AG09309 (cell line): ENCODE measurements around the gene MAPK8IP2.
"Not testable (repeated sequence)": the region's sequence is repeated elsewhere in the genome, so short reads cannot be mapped to it uniquely, and the experiment has no call there.

ENCODE experiments used
- DNase-seq: peaks from one replicate; pipeline ENCODE4 v3.0.0-alpha.2; 2010; ENCODE audit warnings: low read depth
- H3K4me3 ChIP-seq: 2 replicates; pipeline ENCODE4 v1.5.1; 2011; ENCODE audit warnings: mild to moderate bottlenecking, low read depth, low read length, moderate library complexity; ENCODE audit not compliant: control insufficient read depth
- CTCF ChIP-seq: IDR thresholded peaks from 2 replicates; pipeline ENCODE4 v1.5.1; 2011; ENCODE audit warnings: mild to moderate bottlenecking, low read depth, low read length, inconsistent platforms; ENCODE audit not compliant: insufficient read depth, control insufficient read depth; ENCODE audit errors: missing control alignments

Gene MAPK8IP2

GRCh38 chr22:50627642-50628542 is 27.3 kb downstream of the MAPK8IP2 start, which contains the start of gene ARSA:
TSS of gene ARSA (minus strand) at chr22:50628152. CDS start at chr22:50627779, 373 bp downstream.
- TF ChIP-seq CTCF: peak; percentile 45
- DNase-seq: peak; percentile 35
- peak within 1 kb of the TSS; percentile 98 for H3K4me3 ChIP-seq

GRCh38 chr22:50628543-50629134 is 28.0 kb downstream of the MAPK8IP2 start:
- TF ChIP-seq CTCF: no peak
- H3K4me3 ChIP-seq: peak overlapping the region; percentile 98
- no peak for DNase-seq

- TF ChIP-seq CTCF: no peak
- DNase-seq: no peak
- no peak overlapping the region for H3K4me3 ChIP-seq
Observed at GRCh38 chr22:50630376-50630775, 29.8 kb downstream of the MAPK8IP2 start.

GRCh38 chr22:50633086-50633485 is 32.5 kb downstream of the MAPK8IP2 start:
- no peak overlapping the region for H3K4me3 ChIP-seq
- no peak for DNase-seq
- no peak for TF ChIP-seq CTCF

GRCh38 chr22:50633771-50634170 is 33.2 kb downstream of the MAPK8IP2 start:
- no peak for TF ChIP-seq CTCF
- H3K4me3 ChIP-seq: no peak overlapping the region

GRCh38 chr22:50635591-50635990 is 35.0 kb downstream of the MAPK8IP2 start:
- no peak for DNase-seq
- no peak for TF ChIP-seq CTCF
- H3K4me3 ChIP-seq: no peak overlapping the region

More at GRCh38 chr22:50633771-50634170, 33.2 kb downstream of the MAPK8IP2 start:
- no peak for DNase-seq

- not testable (repeated sequence) for DNase-seq
Observed at GRCh38 chr22:50640296-50640695, 39.7 kb downstream of the MAPK8IP2 start.

More at GRCh38 chr22:50640296-50640695, 39.7 kb downstream of the MAPK8IP2 start:
- not testable (repeated sequence) for H3K4me3 ChIP-seq
